Measurements from ENCODE around the gene VEGFA.

The VEGFA gene

GRCh38 chr6:43764772-43765171, 5.2 kb upstream of the VEGFA start:
- no peak for DNase-seq (ENCODE audit: extremely low read depth, low read depth)
- TF ChIP-seq, protein P1, sequence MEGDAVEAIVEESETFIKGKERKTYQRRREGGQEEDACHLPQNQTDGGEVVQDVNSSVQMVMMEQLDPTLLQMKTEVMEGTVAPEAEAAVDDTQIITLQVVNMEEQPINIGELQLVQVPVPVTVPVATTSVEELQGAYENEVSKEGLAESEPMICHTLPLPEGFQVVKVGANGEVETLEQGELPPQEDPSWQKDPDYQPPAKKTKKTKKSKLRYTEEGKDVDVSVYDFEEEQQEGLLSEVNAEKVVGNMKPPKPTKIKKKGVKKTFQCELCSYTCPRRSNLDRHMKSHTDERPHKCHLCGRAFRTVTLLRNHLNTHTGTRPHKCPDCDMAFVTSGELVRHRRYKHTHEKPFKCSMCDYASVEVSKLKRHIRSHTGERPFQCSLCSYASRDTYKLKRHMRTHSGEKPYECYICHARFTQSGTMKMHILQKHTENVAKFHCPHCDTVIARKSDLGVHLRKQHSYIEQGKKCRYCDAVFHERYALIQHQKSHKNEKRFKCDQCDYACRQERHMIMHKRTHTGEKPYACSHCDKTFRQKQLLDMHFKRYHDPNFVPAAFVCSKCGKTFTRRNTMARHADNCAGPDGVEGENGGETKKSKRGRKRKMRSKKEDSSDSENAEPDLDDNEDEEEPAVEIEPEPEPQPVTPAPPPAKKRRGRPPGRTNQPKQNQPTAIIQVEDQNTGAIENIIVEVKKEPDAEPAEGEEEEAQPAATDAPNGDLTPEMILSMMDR (IDR thresholded peaks at IDR 0.05; ENCODE audit: low read depth, low read length): no peak

DNA sequence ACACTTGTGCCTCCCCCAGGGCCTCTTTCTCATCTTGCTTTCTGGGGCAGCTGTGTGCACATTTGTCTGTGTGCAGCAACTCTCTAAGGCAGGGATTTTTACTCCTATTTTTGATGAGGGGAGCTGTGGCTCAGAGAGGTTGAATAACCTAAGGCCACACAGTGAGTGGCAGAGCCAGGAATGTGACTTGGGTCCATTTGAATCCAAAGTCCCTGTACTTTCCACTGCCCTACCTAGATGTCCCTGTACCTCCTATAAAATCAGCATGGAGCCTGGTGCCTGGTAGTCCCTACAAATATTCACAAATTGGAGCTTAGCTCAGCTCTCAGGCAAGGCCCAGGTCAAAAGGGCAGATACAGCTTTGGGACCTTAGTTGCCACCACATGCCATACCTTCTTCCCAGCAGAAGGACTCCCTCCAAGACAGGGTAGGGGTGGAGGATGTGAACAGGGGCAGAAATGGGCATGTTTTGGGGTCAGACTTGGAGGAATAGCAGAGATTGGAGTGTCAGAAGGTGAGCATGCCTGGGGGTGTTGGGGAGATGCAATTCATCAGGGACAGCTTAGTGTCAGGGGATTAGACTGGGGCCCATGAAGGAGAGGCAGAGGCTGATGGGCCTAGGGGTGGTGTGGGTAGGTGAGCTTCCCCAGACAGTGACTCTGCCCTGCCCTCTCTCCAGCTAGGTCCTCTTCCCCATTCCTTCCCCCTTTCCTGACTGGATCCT, 4.1 kb upstream of the VEGFA start:
- DNase-seq (ENCODE audit: extremely low read depth, low read depth): no peak
- TF ChIP-seq, protein P1 (IDR thresholded peaks at IDR 0.05; ENCODE audit: low read depth, low read length): no peak

- DNase-seq (ENCODE audit: extremely low read depth, low read depth): no peak
- TF ChIP-seq, protein P1 (IDR thresholded peaks at IDR 0.05; ENCODE audit: low read depth, low read length): no peak
These were observed 3.5 kb upstream of the VEGFA start for GRCh38 chr6:43766500-43766853.

DNA sequence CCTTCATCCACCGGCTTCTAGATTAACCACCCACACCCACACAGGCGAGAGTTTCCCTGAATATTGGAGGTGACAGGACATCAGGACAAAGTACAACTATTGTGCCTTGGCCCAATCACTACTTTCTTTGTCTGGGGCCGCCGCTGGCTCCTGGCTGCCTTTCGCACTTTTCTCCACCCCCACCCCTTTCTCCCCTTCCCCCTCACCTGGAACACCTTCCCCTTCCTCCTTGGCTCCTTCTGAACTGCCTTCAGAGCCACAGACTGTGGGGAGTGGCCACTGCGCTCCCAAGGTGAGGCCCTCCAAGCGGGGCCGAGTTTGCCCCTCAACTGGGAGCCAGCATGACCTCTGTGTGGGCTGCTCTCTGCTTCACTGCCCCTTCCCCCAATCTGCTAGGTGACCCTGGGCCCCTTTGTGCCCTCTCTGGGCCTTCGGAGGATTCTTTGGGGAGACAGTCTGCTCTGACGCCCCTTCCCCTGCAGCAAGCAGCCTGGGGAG, 3.0 kb upstream of the VEGFA start:
- TF ChIP-seq, protein P1 (IDR thresholded peaks at IDR 0.05; ENCODE audit: low read depth, low read length): no peak
- no peak for DNase-seq (ENCODE audit: extremely low read depth, low read depth)

DNA sequence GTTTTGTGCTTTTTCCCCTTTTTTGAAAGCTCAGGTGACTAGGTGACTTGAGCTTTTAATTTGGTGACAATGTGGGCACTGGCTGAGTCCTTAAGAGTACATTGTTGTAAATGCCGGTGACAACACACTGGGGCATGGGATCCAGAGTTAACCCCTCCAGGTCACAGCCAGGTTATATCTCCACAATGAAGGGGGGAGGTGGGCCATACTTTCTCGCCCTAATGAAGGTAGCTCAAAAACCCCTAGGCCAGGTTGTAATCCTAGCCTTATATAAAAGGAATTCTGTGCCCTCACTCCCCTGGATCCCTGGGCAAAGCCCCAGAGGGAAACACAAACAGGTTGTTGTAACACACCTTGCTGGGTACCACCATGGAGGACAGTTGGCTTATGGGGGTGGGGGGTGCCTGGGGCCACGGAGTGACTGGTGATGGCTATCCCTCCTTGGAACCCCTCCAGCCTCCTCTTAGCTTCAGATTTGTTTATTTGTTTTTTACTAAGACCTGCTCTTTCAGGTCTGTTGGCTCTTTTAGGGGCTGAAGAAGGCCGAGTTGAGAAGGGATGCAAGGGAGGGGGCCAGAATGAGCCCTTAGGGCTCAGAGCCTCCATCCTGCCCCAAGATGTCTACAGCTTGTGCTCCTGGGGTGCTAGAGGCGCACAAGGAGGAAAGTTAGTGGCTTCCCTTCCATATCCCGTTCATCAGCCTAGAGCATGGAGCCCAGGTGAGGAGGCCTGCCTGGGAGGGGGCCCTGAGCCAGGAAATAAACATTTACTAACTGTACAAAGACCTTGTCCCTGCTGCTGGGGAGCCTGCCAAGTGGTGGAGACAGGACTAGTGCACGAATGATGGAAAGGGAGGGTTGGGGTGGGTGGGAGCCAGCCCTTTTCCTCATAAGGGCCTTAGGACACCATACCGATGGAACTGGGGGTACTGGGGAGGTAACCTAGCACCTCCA, 2.2 kb upstream of the VEGFA start:
- no peak for DNase-seq (ENCODE audit: extremely low read depth, low read depth)
- TF ChIP-seq, protein P1 (IDR thresholded peaks at IDR 0.05; ENCODE audit: low read depth, low read length): no peak

GRCh38 chr6:43768506-43768860, 1.5 kb upstream of the VEGFA start:
- TF ChIP-seq, protein P1 (IDR thresholded peaks at IDR 0.05; ENCODE audit: low read depth, low read length): no peak
- no peak for DNase-seq (ENCODE audit: extremely low read depth, low read depth)

- DNase-seq (ENCODE audit: extremely low read depth, low read depth): peak; percentile 56
- TF ChIP-seq, protein P1 (IDR thresholded peaks at IDR 0.05; ENCODE audit: low read depth, low read length): no peak
These were observed 957 bp upstream of the VEGFA start for GRCh38 chr6:43768983-43769525.

All from AG09319 (cell line).